H1 (cell line): ENCODE measurements around the gene NANOS3. TPM values are rescaled to one million over a fixed set of nuclear protein-coding genes. Genes with fewer than 3 reads are reported as not detected.

Experiments
- CHD2 ChIP-seq: IDR thresholded peaks from 2 replicates; pipeline ENCODE4 v1.6.1; 2012; ENCODE audit warnings: low read length, improper control_type of control experiment
- HDAC6 ChIP-seq: IDR thresholded peaks from one replicate; pipeline ENCODE4 v1.7.1; 2012; ENCODE audit warnings: low read depth, mild to moderate bottlenecking, inconsistent platforms, low read length, moderate library complexity
- NANOG ChIP-seq: IDR thresholded peaks from 2 replicates; pipeline ENCODE4 v1.6.1; 2011; ENCODE audit warnings: low read length, low read depth, mild to moderate bottlenecking, inconsistent platforms; ENCODE audit not compliant: insufficient read depth, poor library complexity, severe bottlenecking
- RNF2 ChIP-seq: fragments of 200-900, 300-1000 bp; sonication (generic); IDR thresholded peaks from 2 replicates; pipeline ENCODE4 v1.7.1; 2016; ENCODE audit warnings: borderline replicate concordance, low read depth, mild to moderate bottlenecking, antibody characterized with exemption, low read length; ENCODE audit not compliant: poor library complexity, severe bottlenecking; ENCODE audit errors: missing control alignments
- TAF7 ChIP-seq: optimal IDR thresholded peaks from 2 replicates; pipeline ENCODE3; 2011; ENCODE audit warnings: low read depth, mild to moderate bottlenecking, inconsistent platforms, low read length, moderate library complexity, borderline replicate concordance
- ZNF274 ChIP-seq: IDR thresholded peaks from 2 replicates; pipeline ENCODE4 v1.7.0; 2012; ENCODE audit warnings: low read length, borderline replicate concordance; ENCODE audit errors: extremely low read depth
- polyA plus RNA-seq, 7 experiments: library from polyadenylated mRNA; depleted of rRNA in 3 of 7; stranded (reverse) in 5 of 7; unstranded in 2 of 7; fragments of >200 nt in 5 of 7; fragments of 200-250 nt in 2 of 7; gene quantifications; 1 replicate in 5 of 7; 2 replicates in 1 of 7; 4 replicates in 1 of 7; pipeline versions ENCODE4 v1.2.1 to v1.2.3, GENCODE V29; 2011 to 2013; ENCODE audit warnings: missing spikeins in 2 of 7, mixed read lengths in 2 of 7
- total RNA-seq: library from RNA; stranded (reverse); fragmentation: NEBNext Ultra II Directional; extraction: Animal tissue kit (Norgen Biotek cat#: 25700); gene quantifications from 2 replicates; pipeline ENCODE4 v1.2.1, GENCODE V29; 2021

The NANOS3 gene
- total and polyA plus RNA-seq, 2 of the 8 experiments (the other 6 are each of a cell fraction or from before 2014, with no cell fraction given): 0.62 TPM; not detected in 1

- no peak for TF ChIP-seq HDAC6
- no peak for TF ChIP-seq CHD2
- TF ChIP-seq NANOG: no peak
- no peak for TF ChIP-seq ZNF274
- TF ChIP-seq TAF7: no peak
- no peak for TF ChIP-seq RNF2
These were observed 46.0 kb upstream of the NANOS3 start (continued) for GRCh38 chr19:13830741-13831536.
